K562 (cell line): Measurements from ENCODE around the gene RAP2C. TPM values are rescaled to one million over a fixed set of nuclear protein-coding genes. Genes with fewer than 3 reads are reported as not detected.

Source experiments
- ATAC-seq: fragments of 200-7000 bp; cut with Tn5 transposase; 3 replicates; pipeline ENCODE4 v1.9.1; 2020; ENCODE audit warnings: moderate library complexity
- BruUV-seq: library from RNA; stranded (reverse); fragments of 400-500 nt; replicated peaks from 2 replicates; lab custom pipeline; 2021; lab: Mats Ljungman, UMichigan
- CTCF ChIA-PET: fragments of 300-600 bp; formaldehyde crosslinking; extraction: SDS; loops from one replicate; lab custom pipeline; 2021; ENCODE audit warnings: low intra/inter-chr PET ratio; lab: Yijun Ruan, JAX
- POLR2A ChIA-PET: fragments of 300-600, 350-650 bp; sonication (Branson Sonifier 250); formaldehyde crosslinking; extraction: SDS; loops from one replicate; lab custom pipeline; 2021; ENCODE audit warnings: antibody characterized with exemption, inconsistent platforms; lab: Yijun Ruan, JAX
- DNase-seq, 4 experiments: peaks; one replicate each; pipeline versions ENCODE4 v3.0.0 to v3.0.0-alpha.2; 2011 to 2018; ENCODE audit warnings: low spot score in 3 of 4, mixed read lengths in 3 of 4; ENCODE audit errors: extremely low read depth in 1 of 4
- FAIRE-seq: peaks from 2 replicates; lab custom pipeline; 2011; peaks lifted over from hg19 to GRCh38; lab: Jason Lieb, UNC
- H2AFZ ChIP-seq: 2 replicates; pipeline ENCODE4 v1.6.0; 2011; ENCODE audit warnings: low read depth, low read length, control low read depth, inconsistent platforms
- H3K27ac ChIP-seq: fragments of 200-600 bp; 3 replicates; pipeline ENCODE4 v1.8.0; 2011; ENCODE audit warnings: low read depth, mild to moderate bottlenecking, control low read depth, inconsistent platforms, low read length, moderate library complexity, mixed read lengths; ENCODE audit errors: extremely low read depth
- H3K27me3 ChIP-seq, 2 experiments: fragments of 300-600 bp in 1 of 2; 2 replicates in 1 of 2; 3 replicates in 1 of 2; pipeline versions ENCODE4 v1.6.0 to v1.8.0; 2011; ENCODE audit warnings: inconsistent platforms in 2 of 2, low read length in 2 of 2, mild to moderate bottlenecking in 1 of 2, mixed read lengths in 1 of 2, moderate library complexity in 1 of 2; ENCODE audit not compliant: control insufficient read depth in 2 of 2, insufficient read depth in 2 of 2
- H3K36me3 ChIP-seq: fragments of 300-600 bp; 3 replicates; pipeline ENCODE4 v1.8.0; 2011; ENCODE audit warnings: mild to moderate bottlenecking, low read length, inconsistent platforms; ENCODE audit not compliant: control insufficient read depth, insufficient read depth
- H3K4me1 ChIP-seq, 2 experiments: fragments of 200-600 bp in 1 of 2; replicated peaks in 1 of 2; 2 replicates in 1 of 2; 3 replicates in 1 of 2; pipeline versions ENCODE4 v1.5.1 to v1.8.0; 2011; ENCODE audit warnings: inconsistent platforms in 2 of 2, low read length in 2 of 2, mild to moderate bottlenecking in 1 of 2, mixed read lengths in 1 of 2, moderate library complexity in 1 of 2; ENCODE audit not compliant: control insufficient read depth in 2 of 2, insufficient read depth in 2 of 2
- H3K4me2 ChIP-seq: 2 replicates; pipeline ENCODE4 v1.6.1; 2011; ENCODE audit warnings: low read length, control low read depth, inconsistent platforms, mixed read lengths; ENCODE audit not compliant: insufficient read depth
- H3K4me3 ChIP-seq: fragments of 200-600 bp; sonication (generic), shearing (Covaris generic); 2 replicates; pipeline ENCODE4 v1.5.1; 2016; ENCODE audit warnings: control low read depth, inconsistent platforms
- H3K79me2 ChIP-seq: fragments of 200-600 bp; 3 replicates; pipeline ENCODE4 v1.8.0; 2011; ENCODE audit warnings: low read length, inconsistent platforms; ENCODE audit not compliant: control insufficient read depth, insufficient read depth
- H3K9ac ChIP-seq, 2 experiments: 2 replicates each; pipeline versions ENCODE4 v1.6.0 to v1.6.1; 2011; ENCODE audit warnings: low read depth in 2 of 2, low read length in 2 of 2, control low read depth in 1 of 2, inconsistent platforms in 1 of 2, mild to moderate bottlenecking in 1 of 2, mixed read lengths in 1 of 2; ENCODE audit not compliant: insufficient read depth in 1 of 2
- H3K9me1 ChIP-seq: one replicate; pipeline ENCODE4 v1.6.0; 2011; ENCODE audit warnings: inconsistent platforms, mild to moderate bottlenecking, low read length, moderate library complexity; ENCODE audit not compliant: control insufficient read depth, insufficient read depth
- H3K9me3 ChIP-seq: replicated peaks from 2 replicates; pipeline ENCODE4 v1.5.1; 2011; ENCODE audit warnings: low read depth, low read length, inconsistent platforms; ENCODE audit not compliant: control insufficient read depth, insufficient read depth
- H4K20me1 ChIP-seq: replicated peaks from 2 replicates; pipeline ENCODE4 v1.6.1; 2011; ENCODE audit warnings: low read length, inconsistent platforms, mixed read lengths; ENCODE audit not compliant: control insufficient read depth, insufficient read depth
- DIDO1 ChIP-seq: fragments of 450-650 bp; IDR thresholded peaks from 2 replicates; pipeline ENCODE4 v1.6.1; 2016; ENCODE audit warnings: low read depth, missing biosample characterization, missing genetic modification characterization
- DNMT1 ChIP-seq: fragments of 450-650 bp; IDR thresholded peaks from 2 replicates; pipeline ENCODE4 v1.6.1; 2016; ENCODE audit warnings: antibody characterized with exemption, mild to moderate bottlenecking
- FOXA1 ChIP-seq: fragments of 450-650 bp; IDR thresholded peaks from 2 replicates; pipeline ENCODE4 v1.6.1; 2016; ENCODE audit warnings: mild to moderate bottlenecking, borderline replicate concordance
- NCOA4 ChIP-seq: fragments of 450-650 bp; IDR thresholded peaks from 2 replicates; pipeline ENCODE4 v1.6.1; 2018; ENCODE audit warnings: mild to moderate bottlenecking; ENCODE audit not compliant: partially characterized antibody
- PHF8 ChIP-seq: fragments of 200-600 bp; sonication (generic); IDR thresholded peaks from 2 replicates; pipeline ENCODE4 v1.6.1; 2012; ENCODE audit warnings: mixed run types, mild to moderate bottlenecking, inconsistent platforms, low read length, moderate library complexity, borderline replicate concordance
- POLR3A ChIP-seq: IDR thresholded peaks from 2 replicates; pipeline ENCODE4 v1.6.1; 2011; ENCODE audit warnings: borderline replicate concordance, mild to moderate bottlenecking, moderate library complexity; ENCODE audit not compliant: insufficient read length, insufficient read depth; ENCODE audit errors: extremely low read depth
- SETDB1 ChIP-seq: IDR thresholded peaks from one replicate; pipeline ENCODE4 v1.6.1; 2012; ENCODE audit warnings: low read length, control low read depth, inconsistent platforms
- SIN3A ChIP-seq, 2 experiments: fragments of 150-350 bp in 1 of 2; IDR thresholded peaks; 2 replicates each; pipeline ENCODE4 v1.6.1; 2011 to 2016; ENCODE audit warnings: borderline replicate concordance in 2 of 2, low read depth in 2 of 2, low read length in 2 of 2, mild to moderate bottlenecking in 2 of 2, moderate library complexity in 2 of 2; ENCODE audit not compliant: control insufficient read depth in 1 of 2
- ZFP1 ChIP-seq: fragments of 450-650 bp; formaldehyde crosslinking; IDR thresholded peaks from 2 replicates; pipeline ENCODE4 v1.4.0; 2020; ENCODE audit warnings: mild to moderate bottlenecking, mixed read lengths
- ZFPM2 ChIP-seq: fragments of 250-450 bp; sonication (Bioruptor Pico); IDR thresholded peaks from 2 replicates; pipeline ENCODE4 v1.5.1; 2022; ENCODE audit warnings: mild to moderate bottlenecking
- ZNF324 ChIP-seq: fragments of 250-450 bp; sonication (Bioruptor Pico); IDR thresholded peaks from 2 replicates; pipeline ENCODE4 v1.4.0; 2020; ENCODE audit warnings: mild to moderate bottlenecking
- WGBS: fragments of 100-300 bp; shearing (Covaris generic); methylation state at CpG from one replicate; pipeline ENCODE4 v1.1.6; 2016; ENCODE audit warnings: low coverage, mixed read lengths; ENCODE audit not compliant: insufficient coverage; ENCODE audit errors: missing lambda C conversion rate; 5-methylcytosine and 5-hydroxymethylcytosine counted together
- in situ Hi-C: fragments of 300-500 bp; cut with MboI; formaldehyde crosslinking; loops from 4 replicates; pipeline ENCODE4 v1.15.0; 2018; ENCODE audit warnings: inconsistent platforms, mixed read lengths
- intact Hi-C: fragments of 100-400 bp; cut with micrococcal nuclease; formaldehyde crosslinking; loops from 2 replicates; pipeline ENCODE4 v1.14.2; 2022
- polyA plus RNA-seq, 8 experiments: library from polyadenylated mRNA; depleted of rRNA in 4 of 8; stranded (reverse) in 5 of 8; unstranded in 3 of 8; fragments of >200 nt; fragmentation: Nextera tagmentation in 2 of 8; fragmentation: Illumina TruSeq in 1 of 8; extraction: Ambion mirVana in 2 of 8; extraction: Trizol in 1 of 8; gene quantifications; 2 replicates each; pipeline versions ENCODE4 v1.2.1 to v1.2.3, GENCODE V29; 2011 to 2014; ENCODE audit warnings: inconsistent platforms in 1 of 8, missing spikeins in 1 of 8
- total RNA-seq, 7 experiments: library from RNA; depleted of rRNA in 6 of 7; stranded (reverse); fragments of >200 nt in 6 of 7; fragmentation: Illumina TruSeq in 2 of 7; extraction: Trizol in 2 of 7; gene quantifications; 2 replicates each; pipeline versions ENCODE4 v1.2.1 to v1.2.3, GENCODE V29; 2011 to 2021; ENCODE audit warnings: low replicate concordance in 1 of 7
- TF ChIP-seq, protein P1 (sequence below): fragments of 450-650 bp; IDR thresholded peaks from 2 replicates; pipeline ENCODE4 v1.6.1; 2018; ENCODE audit not compliant: partially characterized antibody
- TF ChIP-seq, protein P2 (sequence below): fragments of 450-650 bp; IDR thresholded peaks from 2 replicates; pipeline ENCODE4 v1.7.1; 2018; ENCODE audit warnings: mild to moderate bottlenecking, low read depth; ENCODE audit not compliant: partially characterized antibody

The RAP2C gene
- total and polyA plus RNA-seq, 9 of the 15 experiments (the other 6 are each of a cell fraction or from before 2014, with no cell fraction given): 7.8 to 28.6 (median 18.6) TPM

DNA sequence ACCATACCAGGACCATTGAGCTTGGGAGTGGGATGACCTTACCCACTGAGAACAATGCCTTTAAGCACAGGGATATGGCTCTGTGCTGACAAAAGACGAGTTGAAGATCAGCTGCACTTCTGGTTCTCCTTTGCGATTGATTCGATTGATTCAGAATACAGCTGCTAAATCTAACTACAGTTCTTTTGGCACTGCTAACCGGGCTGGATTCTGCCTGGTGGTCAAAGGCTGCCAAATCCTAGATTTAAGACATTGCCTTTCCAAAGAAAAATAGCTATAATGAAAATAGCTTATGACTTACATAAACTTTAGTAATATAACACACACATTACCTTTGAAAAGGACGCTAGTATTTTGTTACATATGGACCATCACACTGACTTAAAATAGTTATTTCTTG is 18.3 kb downstream of the RAP2C start:
- Histone ChIP-seq H3K27ac (no peak overlapping the region), H3K27me3 (no peaks in the 10 kb centered on the region), H3K4me2 (no peak overlapping the region), H3K9me3 (no peaks in the 10 kb centered on the region), H2AFZ (no peak overlapping the region), H3K79me2 (no peaks in the 10 kb centered on the region), H3K9ac (no peak overlapping the region), H4K20me1 (no peaks in the 10 kb centered on the region), H3K4me1 (no peaks in the 10 kb centered on the region), H3K36me3 (peaks cover 16% of the 10 kb centered on the region; the same call in 2 of the 3 replicates), H3K9me1 (no peaks in the 10 kb centered on the region), H3K4me3 (no peak overlapping the region)
- no peak for FAIRE-seq
- no peak; the same call in 2 of the 3 replicates for ATAC-seq
- intact Hi-C loops: no loop called here
- CTCF ChIA-PET: no interaction called here
- no peak for TF ChIP-seq FOXA1
- no peak for TF ChIP-seq PHF8
- TF ChIP-seq ZFPM2 (CRISPR knock-in tag): no peak
- TF ChIP-seq DIDO1 (tag): no peak
- TF ChIP-seq, protein P1, sequence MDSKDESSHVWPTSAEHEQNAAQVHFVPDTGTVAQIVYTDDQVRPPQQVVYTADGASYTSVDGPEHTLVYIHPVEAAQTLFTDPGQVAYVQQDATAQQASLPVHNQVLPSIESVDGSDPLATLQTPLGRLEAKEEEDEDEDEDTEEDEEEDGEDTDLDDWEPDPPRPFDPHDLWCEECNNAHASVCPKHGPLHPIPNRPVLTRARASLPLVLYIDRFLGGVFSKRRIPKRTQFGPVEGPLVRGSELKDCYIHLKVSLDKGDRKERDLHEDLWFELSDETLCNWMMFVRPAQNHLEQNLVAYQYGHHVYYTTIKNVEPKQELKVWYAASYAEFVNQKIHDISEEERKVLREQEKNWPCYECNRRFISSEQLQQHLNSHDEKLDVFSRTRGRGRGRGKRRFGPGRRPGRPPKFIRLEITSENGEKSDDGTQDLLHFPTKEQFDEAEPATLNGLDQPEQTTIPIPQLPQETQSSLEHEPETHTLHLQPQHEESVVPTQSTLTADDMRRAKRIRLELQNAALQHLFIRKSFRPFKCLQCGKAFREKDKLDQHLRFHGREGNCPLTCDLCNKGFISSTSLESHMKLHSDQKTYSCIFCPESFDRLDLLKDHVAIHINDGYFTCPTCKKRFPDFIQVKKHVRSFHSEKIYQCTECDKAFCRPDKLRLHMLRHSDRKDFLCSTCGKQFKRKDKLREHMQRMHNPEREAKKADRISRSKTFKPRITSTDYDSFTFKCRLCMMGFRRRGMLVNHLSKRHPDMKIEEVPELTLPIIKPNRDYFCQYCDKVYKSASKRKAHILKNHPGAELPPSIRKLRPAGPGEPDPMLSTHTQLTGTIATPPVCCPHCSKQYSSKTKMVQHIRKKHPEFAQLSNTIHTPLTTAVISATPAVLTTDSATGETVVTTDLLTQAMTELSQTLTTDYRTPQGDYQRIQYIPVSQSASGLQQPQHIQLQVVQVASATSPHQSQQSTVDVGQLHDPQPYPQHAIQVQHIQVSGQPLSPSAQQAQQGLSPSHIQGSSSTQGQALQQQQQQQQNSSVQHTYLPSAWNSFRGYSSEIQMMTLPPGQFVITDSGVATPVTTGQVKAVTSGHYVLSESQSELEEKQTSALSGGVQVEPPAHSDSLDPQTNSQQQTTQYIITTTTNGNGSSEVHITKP: no peak
- TF ChIP-seq SIN3A (IDR thresholded peaks at IDR 0.05; ENCODE audit: borderline replicate concordance in 2 of 2, control insufficient read depth in 1 of 2, low read depth in 2 of 2, low read length in 2 of 2): no peak
- TF ChIP-seq, protein P2, sequence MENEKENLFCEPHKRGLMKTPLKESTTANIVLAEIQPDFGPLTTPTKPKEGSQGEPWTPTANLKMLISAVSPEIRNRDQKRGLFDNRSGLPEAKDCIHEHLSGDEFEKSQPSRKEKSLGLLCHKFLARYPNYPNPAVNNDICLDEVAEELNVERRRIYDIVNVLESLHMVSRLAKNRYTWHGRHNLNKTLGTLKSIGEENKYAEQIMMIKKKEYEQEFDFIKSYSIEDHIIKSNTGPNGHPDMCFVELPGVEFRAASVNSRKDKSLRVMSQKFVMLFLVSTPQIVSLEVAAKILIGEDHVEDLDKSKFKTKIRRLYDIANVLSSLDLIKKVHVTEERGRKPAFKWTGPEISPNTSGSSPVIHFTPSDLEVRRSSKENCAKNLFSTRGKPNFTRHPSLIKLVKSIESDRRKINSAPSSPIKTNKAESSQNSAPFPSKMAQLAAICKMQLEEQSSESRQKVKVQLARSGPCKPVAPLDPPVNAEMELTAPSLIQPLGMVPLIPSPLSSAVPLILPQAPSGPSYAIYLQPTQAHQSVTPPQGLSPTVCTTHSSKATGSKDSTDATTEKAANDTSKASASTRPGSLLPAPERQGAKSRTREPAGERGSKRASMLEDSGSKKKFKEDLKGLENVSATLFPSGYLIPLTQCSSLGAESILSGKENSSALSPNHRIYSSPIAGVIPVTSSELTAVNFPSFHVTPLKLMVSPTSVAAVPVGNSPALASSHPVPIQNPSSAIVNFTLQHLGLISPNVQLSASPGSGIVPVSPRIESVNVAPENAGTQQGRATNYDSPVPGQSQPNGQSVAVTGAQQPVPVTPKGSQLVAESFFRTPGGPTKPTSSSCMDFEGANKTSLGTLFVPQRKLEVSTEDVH: no peak
- no peak for TF ChIP-seq NCOA4
- TF ChIP-seq ZNF324 (CRISPR knock-in tag): no peak
- TF ChIP-seq DNMT1: no peak
- no peak for TF ChIP-seq ZFP1 (CRISPR knock-in tag)
- no peak for TF ChIP-seq POLR3A
- TF ChIP-seq SETDB1: no peak
- 76% methylated on average over 5 of the region's 5 CpGs for WGBS
- POLR2A ChIA-PET: interaction anchor here (1.2 kb wide), 1 partner anchor 8 kb away, joined by 3 read pairs; no protein-coding TSS in a partner anchor
- no TSS peak for BruUV-seq
- in situ Hi-C loops: no loop called here
- no peak for DNase-seq
